ENCODE results near the gene TCF4.

The TCF4 gene

GRCh38 chr18:55327454-55327853, 260.5 kb downstream of the TCF4 start:
- no peak for DNase-seq (ENCODE audit: low read depth in 2 of 2, low spot score in 1 of 2)

- DNase-seq (ENCODE audit: low read depth in 2 of 2, low spot score in 1 of 2): no peak
These were observed 261.9 kb downstream of the TCF4 start for GRCh38 chr18:55326134-55326533.

- DNase-seq (ENCODE audit: low read depth in 2 of 2, low spot score in 1 of 2): no peak
These were observed 263.8 kb downstream of the TCF4 start for GRCh38 chr18:55324166-55324565.

DNA sequence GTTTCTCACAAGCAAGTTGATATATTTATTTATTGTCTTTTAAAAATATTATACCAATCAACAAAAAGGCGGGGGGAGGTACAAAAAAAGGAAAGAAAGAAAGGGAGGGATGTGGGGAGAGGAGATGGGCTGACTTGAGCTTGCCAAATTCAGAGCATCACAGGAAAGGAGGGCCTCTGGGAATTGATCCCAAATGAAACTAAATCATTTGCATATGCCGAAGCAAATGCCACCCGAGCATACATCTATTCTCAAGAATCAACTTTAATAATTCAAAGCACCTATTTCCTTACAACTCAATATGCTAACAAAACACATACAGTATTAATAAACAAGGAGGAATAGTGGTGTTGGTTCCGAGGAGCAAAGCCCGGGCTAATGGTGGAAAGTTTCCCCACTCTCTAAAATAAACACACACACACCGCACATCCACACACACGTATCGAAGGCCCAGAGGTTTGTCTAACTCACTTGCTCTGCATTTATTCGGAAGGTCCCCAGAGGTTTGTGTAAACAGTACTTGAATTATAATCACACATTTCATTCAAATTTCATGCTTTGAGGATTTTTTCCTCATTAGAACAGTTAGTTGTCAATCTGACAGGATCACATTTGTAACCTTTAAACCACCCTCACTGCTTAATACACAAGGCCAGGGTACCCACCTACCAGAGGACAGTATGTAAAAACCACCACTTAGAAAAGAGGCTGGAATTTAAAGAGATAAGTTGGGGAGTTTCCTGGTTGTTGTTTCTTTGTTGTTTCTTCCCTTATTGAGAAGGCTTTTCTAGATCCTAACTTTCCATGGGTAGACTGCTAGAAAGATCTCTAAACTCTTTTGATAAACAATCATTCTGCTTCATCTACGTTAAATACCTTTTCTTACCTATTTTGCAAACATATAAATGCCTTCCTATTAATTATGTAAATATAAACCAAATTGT, 264.7 kb downstream of the TCF4 start:
- DNase-seq (ENCODE audit: low read depth in 2 of 2, low spot score in 1 of 2): no peak

DNA sequence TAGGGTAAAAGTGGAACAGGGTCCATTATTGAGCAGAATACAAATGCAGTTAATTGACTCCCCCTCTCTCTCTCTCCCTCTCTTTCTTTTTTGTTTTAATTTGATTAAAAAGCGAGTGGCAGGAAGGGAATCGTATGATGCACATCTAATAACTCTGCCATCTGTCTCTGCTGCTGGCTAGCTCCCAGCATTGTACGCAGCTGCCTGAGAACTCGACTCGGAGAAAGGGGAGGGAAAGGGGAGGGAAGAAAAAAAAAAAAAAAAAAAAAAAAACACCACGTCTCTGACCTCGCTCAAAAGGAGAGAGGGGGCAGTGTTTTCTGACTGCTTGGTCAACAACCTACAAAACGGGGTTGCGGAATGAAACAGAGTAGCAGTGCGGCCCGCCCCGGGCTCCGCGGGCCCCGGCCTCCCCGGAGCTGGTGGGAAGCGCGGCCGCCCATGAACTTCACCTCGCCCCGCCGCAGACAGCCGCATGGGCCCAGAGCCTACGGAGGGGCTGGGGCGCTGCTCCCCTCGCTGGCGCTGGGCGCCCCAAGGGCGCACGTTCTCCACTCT, 265.7 kb downstream of the TCF4 start:
- no peak for DNase-seq (ENCODE audit: low read depth in 2 of 2, low spot score in 1 of 2)

GRCh38 chr18:55321265-55322177, 266.5 kb downstream of the TCF4 start:
- no peak for DNase-seq (ENCODE audit: low read depth in 2 of 2, low spot score in 1 of 2)

DNA sequence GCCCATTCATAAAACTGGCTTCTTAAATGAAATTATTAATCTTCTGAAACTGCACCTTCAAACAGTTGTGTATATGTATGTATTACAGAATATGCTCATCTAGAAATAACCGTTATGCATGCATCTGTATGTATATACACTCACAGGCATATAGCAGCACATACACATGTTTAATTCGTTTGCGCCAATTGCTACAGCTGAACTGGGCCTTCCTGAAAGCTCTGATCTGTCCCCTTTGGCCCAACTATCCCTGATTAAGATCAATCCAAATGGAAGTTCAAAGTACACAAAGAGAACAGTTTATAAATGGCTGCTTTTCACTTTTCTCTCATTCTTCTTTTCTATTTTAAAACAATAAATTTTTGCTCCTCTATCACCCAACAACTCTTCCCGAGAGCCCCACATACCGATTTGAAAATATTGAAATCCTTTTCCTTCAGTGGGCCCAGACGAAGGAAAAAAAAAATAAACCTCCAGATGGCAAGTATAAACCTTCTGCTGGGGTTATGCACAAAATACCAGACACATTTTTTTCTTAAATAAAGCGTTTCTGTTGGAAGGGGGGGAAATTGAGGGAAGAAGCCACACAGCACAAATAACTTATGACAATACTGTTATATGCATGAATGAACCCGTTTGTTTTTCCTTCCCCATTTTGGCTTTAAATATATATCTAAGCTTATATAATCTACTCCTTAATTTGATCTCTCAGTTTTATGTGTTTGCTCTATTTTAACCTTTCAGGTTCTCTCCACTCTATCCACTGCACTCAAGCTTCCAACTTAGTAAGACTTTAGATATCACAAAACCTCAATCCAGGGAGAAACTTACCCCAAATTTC, 267.3 kb downstream of the TCF4 start:
- DNase-seq (ENCODE audit: low read depth in 2 of 2, low spot score in 1 of 2): no peak

- no peak for DNase-seq (ENCODE audit: low read depth in 2 of 2, low spot score in 1 of 2)
These were observed 268.4 kb downstream of the TCF4 start for GRCh38 chr18:55319459-55320193.

- DNase-seq (ENCODE audit: low read depth in 2 of 2, low spot score in 1 of 2): no peak
These were observed 269.0 kb downstream of the TCF4 start for GRCh38 chr18:55318951-55319441.

DNA sequence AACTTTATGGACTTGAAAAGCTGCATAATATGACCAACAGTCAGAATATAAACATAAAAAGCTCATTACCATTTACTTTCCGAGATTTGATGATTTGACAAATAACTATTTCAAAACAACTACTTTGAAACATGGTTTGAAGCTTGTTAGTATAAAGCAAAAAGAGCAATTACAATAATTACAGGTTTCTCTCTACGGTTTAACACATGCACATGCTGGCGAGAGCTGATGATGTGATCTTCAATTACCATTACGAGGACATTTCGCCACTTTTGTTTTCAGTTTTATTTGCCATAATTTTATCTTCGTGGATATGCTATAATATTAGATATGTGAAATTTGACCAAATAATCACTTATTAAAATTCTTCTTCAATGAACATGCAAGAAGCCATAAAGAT, 270.1 kb downstream of the TCF4 start:
- DNase-seq (ENCODE audit: low read depth in 2 of 2, low spot score in 1 of 2): no peak

GRCh38 chr18:55317324-55317723, 270.7 kb downstream of the TCF4 start:
- no peak for DNase-seq (ENCODE audit: low read depth in 2 of 2, low spot score in 1 of 2)

DNA sequence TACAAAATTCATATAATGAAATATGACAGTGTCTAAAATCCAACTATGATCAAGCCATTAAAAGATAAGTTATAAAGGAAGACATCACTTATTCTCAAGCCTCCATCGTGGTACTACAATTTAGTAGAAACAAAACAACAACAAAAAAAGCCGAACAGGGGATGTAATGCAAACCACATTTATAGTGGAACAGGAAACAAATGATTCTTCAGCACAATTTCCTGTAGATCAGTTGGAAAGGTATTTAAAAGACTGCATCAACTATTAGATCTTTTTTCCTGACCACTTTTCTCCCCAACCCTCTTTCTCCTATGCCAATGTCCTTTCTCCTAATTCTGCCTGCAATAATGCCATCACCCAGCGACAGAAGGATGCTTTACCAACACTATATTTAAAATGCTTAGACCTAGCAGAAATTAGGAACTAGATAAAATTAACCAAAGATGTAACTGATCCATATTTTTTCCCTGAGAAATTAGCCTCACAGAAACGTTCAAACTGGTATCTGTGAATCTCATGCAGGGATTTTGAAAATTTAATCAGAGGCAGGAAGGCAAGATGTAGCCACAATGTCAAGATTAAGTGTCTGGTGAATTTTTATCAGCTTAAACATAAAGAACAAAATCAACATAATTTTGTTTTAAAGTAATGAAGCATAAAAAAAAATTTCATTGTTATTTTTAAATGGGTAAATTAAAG, 271.4 kb downstream of the TCF4 start:
- DNase-seq (ENCODE audit: low read depth in 2 of 2, low spot score in 1 of 2): no peak

- no peak for DNase-seq (ENCODE audit: low read depth in 2 of 2, low spot score in 1 of 2)
These were observed 273.3 kb downstream of the TCF4 start for GRCh38 chr18:55314615-55315237.

GRCh38 chr18:55314031-55314430, 274.0 kb downstream of the TCF4 start:
- no peak for DNase-seq (ENCODE audit: low read depth in 2 of 2, low spot score in 1 of 2)

- DNase-seq (ENCODE audit: low read depth in 2 of 2, low spot score in 1 of 2): no peak
These were observed 277.1 kb downstream of the TCF4 start for GRCh38 chr18:55310863-55311262.

DNA sequence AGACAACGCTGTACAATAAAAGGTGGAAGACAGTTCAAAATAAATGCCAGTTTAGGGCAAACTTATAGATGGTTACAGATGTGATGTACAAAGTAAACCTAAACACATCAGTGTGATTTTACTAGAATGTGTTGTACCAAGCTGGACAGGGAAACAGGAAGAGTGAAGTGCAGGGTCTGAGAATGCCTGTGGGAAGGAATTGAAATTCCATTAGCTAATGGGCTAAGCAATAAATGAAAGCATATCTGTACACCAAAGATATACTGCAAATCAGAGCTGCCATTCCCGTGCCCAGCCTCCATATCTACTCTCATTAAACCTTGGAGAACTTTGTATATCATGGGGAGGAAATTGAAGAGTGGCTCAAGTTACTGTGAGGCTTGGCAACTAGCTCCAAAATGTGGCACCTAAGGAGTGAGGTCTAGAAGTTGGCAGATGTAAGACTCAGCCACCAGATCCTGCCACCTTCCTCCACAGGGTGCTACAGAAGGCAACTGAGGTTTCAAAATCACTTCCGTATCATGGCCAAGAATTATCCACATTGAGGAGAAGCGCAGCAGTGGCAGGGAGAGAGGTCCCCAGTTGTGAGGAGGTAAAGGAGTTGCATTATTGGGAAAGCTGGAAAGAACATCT, 277.8 kb downstream of the TCF4 start:
- DNase-seq (ENCODE audit: low read depth in 2 of 2, low spot score in 1 of 2): no peak

- DNase-seq (ENCODE audit: low read depth in 2 of 2, low spot score in 1 of 2): no peak
These were observed 278.7 kb downstream of the TCF4 start for GRCh38 chr18:55309249-55309648.

DNA sequence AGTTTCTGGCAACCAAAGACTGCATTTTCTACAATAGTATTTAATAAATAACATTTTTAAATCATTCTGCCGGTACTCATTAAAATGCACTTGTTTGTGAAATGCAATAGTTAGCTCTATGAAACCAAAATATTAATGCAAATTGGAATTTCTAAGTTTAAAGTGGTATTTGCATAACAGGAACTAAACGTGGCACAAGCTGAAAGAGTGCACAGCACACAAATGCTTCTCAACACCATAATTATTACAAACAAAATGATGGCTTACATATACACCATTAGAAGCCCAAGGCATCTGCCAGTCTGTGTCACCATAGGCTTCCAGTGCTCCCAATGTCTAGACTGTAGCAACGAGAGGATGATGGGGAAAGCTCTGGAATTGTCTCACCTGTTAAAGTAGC, 280.5 kb downstream of the TCF4 start:
- DNase-seq (ENCODE audit: low read depth in 2 of 2, low spot score in 1 of 2): no peak

All from stimulated activated CD8-positive, alpha-beta memory T cell treated with anti-CD3 and anti-CD28 coated beads, Interleukin-4, amount 100 ng/mL, for 4 hours (primary cell).